ENCODE data around the gene RAB8B. TPM values are rescaled to one million over a fixed set of nuclear protein-coding genes. Genes with fewer than 3 reads are reported as not detected.

RAB8B gene
- total and polyA plus RNA-seq, 2 experiments from 2014 or later = 16.4 to 36.9 TPM

DNA sequence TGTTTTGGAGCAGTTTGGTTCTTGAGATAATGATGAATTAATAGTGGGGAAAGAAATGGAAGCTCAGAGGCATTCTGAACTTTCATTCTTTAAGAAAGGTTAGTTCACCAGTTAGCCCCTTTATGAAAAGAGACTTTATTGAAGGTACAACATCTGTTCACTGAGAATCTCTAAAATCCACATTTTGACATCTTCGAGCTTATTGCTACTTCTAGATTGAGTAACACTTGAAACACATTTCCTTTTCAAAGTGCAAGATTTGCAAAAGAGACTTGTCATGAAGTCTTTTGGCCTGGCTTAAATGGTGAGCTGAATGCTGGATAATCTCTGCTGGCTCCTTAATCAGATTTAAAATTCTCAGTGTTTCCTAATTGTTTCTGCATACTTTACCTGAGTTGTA lies 42.3 kb downstream of the RAB8B start:
- Histone ChIP-seq H3K27ac (no peak overlapping the region), H3K36me3 (replicated peaks; ENCODE audit: insufficient read depth, low read depth) (no peaks in the 10 kb centered on the region), H4K20me1 (ENCODE audit: insufficient read depth, poor library complexity, severe bottlenecking) (no peaks in the 10 kb centered on the region), H3K9me2 (replicated peaks; ENCODE audit: insufficient read depth) (no peaks in the 10 kb centered on the region), H3K4me1 (ENCODE audit: insufficient read depth) (peaks cover 19% of the 10 kb centered on the region), H3K9me3 (ENCODE audit: low read depth) (no peaks in the 10 kb centered on the region), H3K4me2 (no peak overlapping the region), H2AFZ (no peak overlapping the region), H3K79me2 (peaks cover 24% of the 10 kb centered on the region), H3K4me3 (no peak overlapping the region), H3K27me3 (no peaks in the 10 kb centered on the region)
- WGBS (ENCODE audit: low lambda C conversion rate, missing lambda C conversion rate) = 87% methylated on average over 1 of the region's 1 CpG
- TF ChIP-seq, protein P1, sequence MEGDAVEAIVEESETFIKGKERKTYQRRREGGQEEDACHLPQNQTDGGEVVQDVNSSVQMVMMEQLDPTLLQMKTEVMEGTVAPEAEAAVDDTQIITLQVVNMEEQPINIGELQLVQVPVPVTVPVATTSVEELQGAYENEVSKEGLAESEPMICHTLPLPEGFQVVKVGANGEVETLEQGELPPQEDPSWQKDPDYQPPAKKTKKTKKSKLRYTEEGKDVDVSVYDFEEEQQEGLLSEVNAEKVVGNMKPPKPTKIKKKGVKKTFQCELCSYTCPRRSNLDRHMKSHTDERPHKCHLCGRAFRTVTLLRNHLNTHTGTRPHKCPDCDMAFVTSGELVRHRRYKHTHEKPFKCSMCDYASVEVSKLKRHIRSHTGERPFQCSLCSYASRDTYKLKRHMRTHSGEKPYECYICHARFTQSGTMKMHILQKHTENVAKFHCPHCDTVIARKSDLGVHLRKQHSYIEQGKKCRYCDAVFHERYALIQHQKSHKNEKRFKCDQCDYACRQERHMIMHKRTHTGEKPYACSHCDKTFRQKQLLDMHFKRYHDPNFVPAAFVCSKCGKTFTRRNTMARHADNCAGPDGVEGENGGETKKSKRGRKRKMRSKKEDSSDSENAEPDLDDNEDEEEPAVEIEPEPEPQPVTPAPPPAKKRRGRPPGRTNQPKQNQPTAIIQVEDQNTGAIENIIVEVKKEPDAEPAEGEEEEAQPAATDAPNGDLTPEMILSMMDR (IDR thresholded peaks at IDR 0.05; ENCODE audit: poor library complexity) = no peak
- TF ChIP-seq EZH2 (IDR thresholded peaks at IDR 0.05; ENCODE audit: borderline replicate concordance) (no peak), EZH2phosphoT487 (IDR thresholded peaks at IDR 0.05; ENCODE audit: low read depth, severe bottlenecking, unreplicated experiment) (no peak)
- no peak for DNase-seq (ENCODE audit: low spot score)

DNA sequence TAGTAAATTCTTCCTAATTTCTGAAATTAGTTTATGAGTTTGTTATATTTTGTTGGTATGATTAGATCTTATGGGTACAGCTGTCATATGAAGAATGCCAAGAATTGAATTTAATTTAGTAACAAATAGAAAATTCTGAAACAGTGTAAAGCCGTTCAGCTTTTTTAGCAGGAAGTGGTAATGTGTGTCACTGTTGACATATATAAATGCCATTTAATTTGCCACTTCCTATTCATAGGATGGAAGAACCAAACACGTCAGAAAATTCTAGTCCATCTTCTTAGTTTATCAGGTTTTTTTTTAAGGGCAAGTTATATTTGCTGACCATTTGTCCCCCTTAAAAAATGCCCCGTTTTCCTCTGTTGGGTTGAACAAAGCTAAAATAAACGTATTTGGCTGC lies 43.0 kb downstream of the RAB8B start:
- Histone ChIP-seq H3K4me3 (no peak overlapping the region), H3K27ac (no peak overlapping the region), H3K79me2 (peaks cover 30% of the 10 kb centered on the region), H4K20me1 (ENCODE audit: insufficient read depth, poor library complexity, severe bottlenecking) (no peaks in the 10 kb centered on the region), H3K4me1 (ENCODE audit: insufficient read depth) (peaks cover 18% of the 10 kb centered on the region), H3K4me2 (no peak overlapping the region), H2AFZ (no peak overlapping the region), H3K9me3 (ENCODE audit: low read depth) (no peaks in the 10 kb centered on the region), H3K36me3 (replicated peaks; ENCODE audit: insufficient read depth, low read depth) (no peaks in the 10 kb centered on the region), H3K27me3 (no peaks in the 10 kb centered on the region), H3K9me2 (replicated peaks; ENCODE audit: insufficient read depth) (no peaks in the 10 kb centered on the region)
- no peak for DNase-seq (ENCODE audit: low spot score)
- 80% methylated on average over 4 of the region's 4 CpGs for WGBS (ENCODE audit: low lambda C conversion rate, missing lambda C conversion rate)
- TF ChIP-seq, protein P1 (IDR thresholded peaks at IDR 0.05; ENCODE audit: poor library complexity) = no peak
- no peak for TF ChIP-seq EZH2phosphoT487 (IDR thresholded peaks at IDR 0.05; ENCODE audit: low read depth, severe bottlenecking, unreplicated experiment)
- TF ChIP-seq EZH2 (IDR thresholded peaks at IDR 0.05; ENCODE audit: borderline replicate concordance) = no peak

DNA sequence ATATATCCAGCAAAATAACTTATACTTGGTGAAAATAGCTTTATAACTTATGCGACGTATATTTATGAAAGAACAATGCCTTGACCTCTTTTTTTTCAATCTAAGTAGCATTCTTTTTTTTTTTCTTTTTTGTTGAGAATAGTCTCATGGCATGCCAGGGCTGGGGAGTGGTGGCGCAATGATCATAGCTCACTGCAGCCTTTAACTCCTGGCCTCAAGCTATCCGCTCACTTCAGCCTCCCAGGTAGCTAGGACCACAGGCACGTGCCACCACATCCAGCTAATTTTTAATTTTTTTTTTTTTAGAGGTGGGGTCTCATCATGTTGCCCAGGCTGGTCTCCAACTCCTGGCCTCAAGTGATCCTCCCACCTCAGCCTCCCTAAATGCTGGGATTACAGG lies 43.5 kb downstream of the RAB8B start:
- H3K27me3 ChIP-seq = no peaks in the 10 kb centered on the region
- no peaks in the 10 kb centered on the region for H3K36me3 ChIP-seq (replicated peaks; ENCODE audit: insufficient read depth, low read depth)
- no peak overlapping the region for H3K4me2 ChIP-seq
- H3K27ac ChIP-seq = no peak overlapping the region
- no peak overlapping the region for H3K4me3 ChIP-seq
- H3K9me2 ChIP-seq (replicated peaks; ENCODE audit: insufficient read depth) = no peaks in the 10 kb centered on the region
- H3K4me1 ChIP-seq (ENCODE audit: insufficient read depth) = peaks cover 18% of the 10 kb centered on the region
- no peaks in the 10 kb centered on the region for H4K20me1 ChIP-seq (ENCODE audit: insufficient read depth, poor library complexity, severe bottlenecking)
- no peak overlapping the region for H2AFZ ChIP-seq
- H3K79me2 ChIP-seq = peaks cover 33% of the 10 kb centered on the region
- 96% methylated on average over 5 of the region's 5 CpGs for WGBS (ENCODE audit: low lambda C conversion rate, missing lambda C conversion rate)
- no peak for DNase-seq (ENCODE audit: low spot score)
- no peak for TF ChIP-seq EZH2 (IDR thresholded peaks at IDR 0.05; ENCODE audit: borderline replicate concordance)
- no peak for TF ChIP-seq EZH2phosphoT487 (IDR thresholded peaks at IDR 0.05; ENCODE audit: low read depth, severe bottlenecking, unreplicated experiment)
- TF ChIP-seq, protein P1 (IDR thresholded peaks at IDR 0.05; ENCODE audit: poor library complexity) = no peak
- H3K9me3 ChIP-seq (ENCODE audit: low read depth) = no peaks in the 10 kb centered on the region
